Measurements from ENCODE around the gene KCNH8.

KCNH8 gene

GRCh38 chr3:19248143-19248542, 99.8 kb downstream of the KCNH8 start:
- H3K4me1 ChIP-seq (ENCODE audit: control insufficient read depth, insufficient read depth, low read length): peaks cover 2% of the 10 kb centered on the region; the same call in 1 of the 2 replicates
- H3K36me3 ChIP-seq (ENCODE audit: control insufficient read depth, insufficient read depth, low read length): no peaks in the 10 kb centered on the region
- H3K27me3 ChIP-seq (ENCODE audit: control insufficient read depth, insufficient read depth, low read length): no peaks in the 10 kb centered on the region
- no peak overlapping the region for H3K4me3 ChIP-seq (ENCODE audit: low read length)
- no CpG with 5 or more reads among the region's 2 CpGs for WGBS (ENCODE audit: insufficient coverage, insufficient read length)
- H3K27ac ChIP-seq (ENCODE audit: low read length): no peak overlapping the region
- DNase-seq (ENCODE audit: low read depth, low spot score): no peak
- H3K9me3 ChIP-seq (ENCODE audit: control insufficient read depth, insufficient read depth, low read length): no peaks in the 10 kb centered on the region

- no peak overlapping the region for H3K27ac ChIP-seq (ENCODE audit: low read length)
- no peak overlapping the region for H3K4me3 ChIP-seq (ENCODE audit: low read length)
- DNase-seq (ENCODE audit: low read depth, low spot score): no peak
- no peaks in the 10 kb centered on the region for H3K36me3 ChIP-seq (ENCODE audit: control insufficient read depth, insufficient read depth, low read length)
- no CpG with 5 or more reads among the region's 1 CpG for WGBS (ENCODE audit: insufficient coverage, insufficient read length)
- H3K4me1 ChIP-seq (ENCODE audit: control insufficient read depth, insufficient read depth, low read length): peaks cover 2% of the 10 kb centered on the region; the same call in 1 of the 2 replicates
- no peaks in the 10 kb centered on the region for H3K9me3 ChIP-seq (ENCODE audit: control insufficient read depth, insufficient read depth, low read length)
- H3K27me3 ChIP-seq (ENCODE audit: control insufficient read depth, insufficient read depth, low read length): no peaks in the 10 kb centered on the region
Measured at GRCh38 chr3:19248767-19249166, 100.5 kb downstream of the KCNH8 start.

- H3K27me3 ChIP-seq (ENCODE audit: control insufficient read depth, insufficient read depth, low read length): no peaks in the 10 kb centered on the region
- H3K9me3 ChIP-seq (ENCODE audit: control insufficient read depth, insufficient read depth, low read length): no peaks in the 10 kb centered on the region
- peaks cover 2% of the 10 kb centered on the region; the same call in 1 of the 2 replicates for H3K4me1 ChIP-seq (ENCODE audit: control insufficient read depth, insufficient read depth, low read length)
- DNase-seq (ENCODE audit: low read depth, low spot score): no peak
- no peak overlapping the region for H3K4me3 ChIP-seq (ENCODE audit: low read length)
- H3K36me3 ChIP-seq (ENCODE audit: control insufficient read depth, insufficient read depth, low read length): no peaks in the 10 kb centered on the region
- H3K27ac ChIP-seq (ENCODE audit: low read length): no peak overlapping the region
- WGBS (ENCODE audit: insufficient coverage, insufficient read length): no CpG with 5 or more reads among the region's 6 CpGs
Measured at GRCh38 chr3:19250959-19251610, 102.8 kb downstream of the KCNH8 start.

GRCh38 chr3:19254189-19254588, 105.9 kb downstream of the KCNH8 start:
- Histone ChIP-seq H3K27ac (ENCODE audit: low read length) (no peak overlapping the region), H3K27me3 (ENCODE audit: control insufficient read depth, insufficient read depth, low read length) (no peaks in the 10 kb centered on the region), H3K36me3 (ENCODE audit: control insufficient read depth, insufficient read depth, low read length) (no peaks in the 10 kb centered on the region), H3K4me1 (ENCODE audit: control insufficient read depth, insufficient read depth, low read length) (peaks cover 2% of the 10 kb centered on the region; the same call in 1 of the 2 replicates), H3K4me3 (ENCODE audit: low read length) (no peak overlapping the region), H3K9me3 (ENCODE audit: control insufficient read depth, insufficient read depth, low read length) (no peaks in the 10 kb centered on the region)
- no CpG with 5 or more reads among the region's 2 CpGs for WGBS (ENCODE audit: insufficient coverage, insufficient read length)
- no peak for DNase-seq (ENCODE audit: low read depth, low spot score)

GRCh38 chr3:19254784-19255338, 106.6 kb downstream of the KCNH8 start:
- no CpG with 5 or more reads among the region's 5 CpGs for WGBS (ENCODE audit: insufficient coverage, insufficient read length)
- H3K4me3 ChIP-seq (ENCODE audit: low read length): no peak overlapping the region
- no peaks in the 10 kb centered on the region for H3K36me3 ChIP-seq (ENCODE audit: control insufficient read depth, insufficient read depth, low read length)
- H3K9me3 ChIP-seq (ENCODE audit: control insufficient read depth, insufficient read depth, low read length): no peaks in the 10 kb centered on the region
- H3K4me1 ChIP-seq (ENCODE audit: control insufficient read depth, insufficient read depth, low read length): peaks cover 2% of the 10 kb centered on the region; the same call in 1 of the 2 replicates
- no peaks in the 10 kb centered on the region for H3K27me3 ChIP-seq (ENCODE audit: control insufficient read depth, insufficient read depth, low read length)
- H3K27ac ChIP-seq (ENCODE audit: low read length): no peak overlapping the region
- DNase-seq (ENCODE audit: low read depth, low spot score): no peak

GRCh38 chr3:19256313-19256712, 108.0 kb downstream of the KCNH8 start:
- Histone ChIP-seq H3K4me3 (ENCODE audit: low read length) (no peak overlapping the region), H3K36me3 (ENCODE audit: control insufficient read depth, insufficient read depth, low read length) (no peaks in the 10 kb centered on the region), H3K9me3 (ENCODE audit: control insufficient read depth, insufficient read depth, low read length) (no peaks in the 10 kb centered on the region), H3K27ac (ENCODE audit: low read length) (no peak overlapping the region), H3K4me1 (ENCODE audit: control insufficient read depth, insufficient read depth, low read length) (no peaks in the 10 kb centered on the region), H3K27me3 (ENCODE audit: control insufficient read depth, insufficient read depth, low read length) (no peaks in the 10 kb centered on the region)
- WGBS (ENCODE audit: insufficient coverage, insufficient read length): no CpG with 5 or more reads among the region's 5 CpGs
- DNase-seq (ENCODE audit: low read depth, low spot score): no peak

- Histone ChIP-seq H3K27ac (ENCODE audit: low read length) (no peak overlapping the region), H3K4me3 (ENCODE audit: low read length) (no peak overlapping the region), H3K36me3 (ENCODE audit: control insufficient read depth, insufficient read depth, low read length) (no peaks in the 10 kb centered on the region), H3K9me3 (ENCODE audit: control insufficient read depth, insufficient read depth, low read length) (no peaks in the 10 kb centered on the region), H3K4me1 (ENCODE audit: control insufficient read depth, insufficient read depth, low read length) (peaks cover 2% of the 10 kb centered on the region; the same call in 1 of the 2 replicates), H3K27me3 (ENCODE audit: control insufficient read depth, insufficient read depth, low read length) (no peaks in the 10 kb centered on the region)
- DNase-seq (ENCODE audit: low read depth, low spot score): no peak
- WGBS (ENCODE audit: insufficient coverage, insufficient read length): no CpG with 5 or more reads among the region's 3 CpGs
Measured at GRCh38 chr3:19263606-19264005, 115.3 kb downstream of the KCNH8 start.

GRCh38 chr3:19264424-19264823, 116.1 kb downstream of the KCNH8 start:
- Histone ChIP-seq H3K27ac (ENCODE audit: low read length) (no peak overlapping the region), H3K9me3 (ENCODE audit: control insufficient read depth, insufficient read depth, low read length) (no peaks in the 10 kb centered on the region), H3K4me3 (ENCODE audit: low read length) (no peak overlapping the region), H3K36me3 (ENCODE audit: control insufficient read depth, insufficient read depth, low read length) (no peaks in the 10 kb centered on the region), H3K27me3 (ENCODE audit: control insufficient read depth, insufficient read depth, low read length) (no peaks in the 10 kb centered on the region), H3K4me1 (ENCODE audit: control insufficient read depth, insufficient read depth, low read length) (peaks cover 2% of the 10 kb centered on the region; the same call in 1 of the 2 replicates)
- no CpG with 5 or more reads among the region's 6 CpGs for WGBS (ENCODE audit: insufficient coverage, insufficient read length)
- no peak for DNase-seq (ENCODE audit: low read depth, low spot score)

- peaks cover 2% of the 10 kb centered on the region; the same call in 1 of the 2 replicates for H3K4me1 ChIP-seq (ENCODE audit: control insufficient read depth, insufficient read depth, low read length)
- no peak overlapping the region for H3K4me3 ChIP-seq (ENCODE audit: low read length)
- peak; percentile 37 for DNase-seq (ENCODE audit: low read depth, low spot score)
- no peak overlapping the region for H3K27ac ChIP-seq (ENCODE audit: low read length)
- no peaks in the 10 kb centered on the region for H3K27me3 ChIP-seq (ENCODE audit: control insufficient read depth, insufficient read depth, low read length)
- no CpG with 5 or more reads among the region's 4 CpGs for WGBS (ENCODE audit: insufficient coverage, insufficient read length)
- no peaks in the 10 kb centered on the region for H3K9me3 ChIP-seq (ENCODE audit: control insufficient read depth, insufficient read depth, low read length)
- no peaks in the 10 kb centered on the region for H3K36me3 ChIP-seq (ENCODE audit: control insufficient read depth, insufficient read depth, low read length)
Measured at GRCh38 chr3:19267040-19267439, 118.7 kb downstream of the KCNH8 start.

- peaks cover 2% of the 10 kb centered on the region; the same call in 1 of the 2 replicates for H3K4me1 ChIP-seq (ENCODE audit: control insufficient read depth, insufficient read depth, low read length)
- no CpG with 5 or more reads among the region's 2 CpGs for WGBS (ENCODE audit: insufficient coverage, insufficient read length)
- DNase-seq (ENCODE audit: low read depth, low spot score): no peak
- no peaks in the 10 kb centered on the region for H3K36me3 ChIP-seq (ENCODE audit: control insufficient read depth, insufficient read depth, low read length)
- no peaks in the 10 kb centered on the region for H3K9me3 ChIP-seq (ENCODE audit: control insufficient read depth, insufficient read depth, low read length)
- no peak overlapping the region for H3K4me3 ChIP-seq (ENCODE audit: low read length)
- no peak overlapping the region for H3K27ac ChIP-seq (ENCODE audit: low read length)
- H3K27me3 ChIP-seq (ENCODE audit: control insufficient read depth, insufficient read depth, low read length): no peaks in the 10 kb centered on the region
Measured at GRCh38 chr3:19270481-19270880, 122.2 kb downstream of the KCNH8 start.

- Histone ChIP-seq H3K9me3 (ENCODE audit: control insufficient read depth, insufficient read depth, low read length) (no peaks in the 10 kb centered on the region), H3K4me3 (ENCODE audit: low read length) (no peak overlapping the region), H3K27me3 (ENCODE audit: control insufficient read depth, insufficient read depth, low read length) (no peaks in the 10 kb centered on the region), H3K4me1 (ENCODE audit: control insufficient read depth, insufficient read depth, low read length) (peaks cover 2% of the 10 kb centered on the region; the same call in 1 of the 2 replicates), H3K27ac (ENCODE audit: low read length) (no peak overlapping the region), H3K36me3 (ENCODE audit: control insufficient read depth, insufficient read depth, low read length) (no peaks in the 10 kb centered on the region)
- no CpG with 5 or more reads among the region's 3 CpGs for WGBS (ENCODE audit: insufficient coverage, insufficient read length)
- DNase-seq (ENCODE audit: low read depth, low spot score): no peak
Measured at GRCh38 chr3:19272296-19272695, 124.0 kb downstream of the KCNH8 start.

All from iPS DF 6.9 (cell line).